Measurements from ENCODE around the gene ZNF839.
A peak's percentile ranks its signal among the peaks of the same experiment; 100 is the strongest.
"Not testable (repeated sequence)": the region's sequence is repeated elsewhere in the genome, so short reads cannot be mapped to it uniquely, and the experiment has no call there.

Gene ZNF839

GRCh38 chr14:102321456-102322422 is 2.2 kb downstream of the ZNF839 start:
- peaks cover 39% of the 10 kb centered on the region for H3K4me1 Mint-ChIP-seq
- H3K27ac Mint-ChIP-seq: peak overlapping the region; percentile 55 to 99 (median 74)
- peaks cover 9% of the 10 kb centered on the region for H3K36me3 Mint-ChIP-seq (ENCODE audit: low read depth)
- H3K9me3 Mint-ChIP-seq: no peaks in the 10 kb centered on the region
- peak overlapping the region; percentile 92 to 97 (median 94) for H3K4me3 Mint-ChIP-seq
- peaks cover 5% of the 10 kb centered on the region for H3K27me3 Mint-ChIP-seq (ENCODE audit: low read depth)
- no peak for TF ChIP-seq CTCF (IDR thresholded peaks at IDR 0.05; ENCODE audit: unreplicated experiment in 3 of 3)

GRCh38 chr14:102323102-102323501 is 3.6 kb downstream of the ZNF839 start:
- Mint-ChIP-seq H3K4me1 (peaks cover 25% of the 10 kb centered on the region), H3K27ac (peak overlapping the region; percentile 54 to 93 (median 67)), H3K27me3 (ENCODE audit: low read depth) (peaks cover 3% of the 10 kb centered on the region), H3K36me3 (ENCODE audit: low read depth) (peaks cover 9% of the 10 kb centered on the region), H3K4me3 (peak overlapping the region; percentile 55 to 97 (median 83)), H3K9me3 (no peaks in the 10 kb centered on the region)
- peak; percentile 33 to 47 (median 45) for TF ChIP-seq CTCF (IDR thresholded peaks at IDR 0.05; ENCODE audit: unreplicated experiment in 3 of 3)

GRCh38 chr14:102325791-102326345 is 6.3 kb downstream of the ZNF839 start:
- peaks cover 13% of the 10 kb centered on the region for H3K4me1 Mint-ChIP-seq
- H3K4me3 Mint-ChIP-seq: no peak overlapping the region
- TF ChIP-seq CTCF (IDR thresholded peaks at IDR 0.05; ENCODE audit: unreplicated experiment in 3 of 3): no peak
- peaks cover 3% of the 10 kb centered on the region for H3K27me3 Mint-ChIP-seq (ENCODE audit: low read depth)
- peaks cover 9% of the 10 kb centered on the region for H3K36me3 Mint-ChIP-seq (ENCODE audit: low read depth)
- no peaks in the 10 kb centered on the region for H3K9me3 Mint-ChIP-seq
- no peak overlapping the region for H3K27ac Mint-ChIP-seq

GRCh38 chr14:102326583-102326982 is 7.0 kb downstream of the ZNF839 start:
- H3K9me3 Mint-ChIP-seq: no peaks in the 10 kb centered on the region
- peaks cover 11% of the 10 kb centered on the region for H3K36me3 Mint-ChIP-seq (ENCODE audit: low read depth)
- peaks cover 3% of the 10 kb centered on the region for H3K27me3 Mint-ChIP-seq (ENCODE audit: low read depth)
- H3K4me1 Mint-ChIP-seq: peaks cover 9% of the 10 kb centered on the region
- TF ChIP-seq CTCF (IDR thresholded peaks at IDR 0.05; ENCODE audit: unreplicated experiment in 3 of 3): no peak
- H3K27ac Mint-ChIP-seq: no peak overlapping the region
- H3K4me3 Mint-ChIP-seq: no peak overlapping the region

- H3K36me3 Mint-ChIP-seq (ENCODE audit: low read depth): peaks cover 22% of the 10 kb centered on the region
- not testable (repeated sequence) for H3K27me3 Mint-ChIP-seq (ENCODE audit: low read depth); H3K4me3 Mint-ChIP-seq; H3K4me1 Mint-ChIP-seq; H3K9me3 Mint-ChIP-seq; H3K27ac Mint-ChIP-seq
Measured at GRCh38 chr14:102329381-102329780, 9.8 kb downstream of the ZNF839 start.

GRCh38 chr14:102330806-102331205 is 11.3 kb downstream of the ZNF839 start:
- H3K36me3 Mint-ChIP-seq (ENCODE audit: low read depth): peaks cover 28% of the 10 kb centered on the region
- H3K27ac Mint-ChIP-seq: no peak overlapping the region
- no peaks in the 10 kb centered on the region for H3K4me1 Mint-ChIP-seq
- no peak for TF ChIP-seq CTCF (IDR thresholded peaks at IDR 0.05; ENCODE audit: unreplicated experiment in 3 of 3)
- H3K4me3 Mint-ChIP-seq: no peak overlapping the region
- no peaks in the 10 kb centered on the region for H3K9me3 Mint-ChIP-seq
- no peaks in the 10 kb centered on the region for H3K27me3 Mint-ChIP-seq (ENCODE audit: low read depth)

Measured in nephron (organoid).